HG03175 (cell line): ENCODE measurements around the gene ADARB1.

ENCODE experiments used
- ATAC-seq: cut with Tn5 transposase; IDR thresholded peaks from one replicate; pipeline ENCODE4 v1.9.1; 2021; ENCODE audit warnings: mild to moderate bottlenecking, moderate library complexity; ENCODE audit not compliant: unreplicated experiment

Gene ADARB1

DNA sequence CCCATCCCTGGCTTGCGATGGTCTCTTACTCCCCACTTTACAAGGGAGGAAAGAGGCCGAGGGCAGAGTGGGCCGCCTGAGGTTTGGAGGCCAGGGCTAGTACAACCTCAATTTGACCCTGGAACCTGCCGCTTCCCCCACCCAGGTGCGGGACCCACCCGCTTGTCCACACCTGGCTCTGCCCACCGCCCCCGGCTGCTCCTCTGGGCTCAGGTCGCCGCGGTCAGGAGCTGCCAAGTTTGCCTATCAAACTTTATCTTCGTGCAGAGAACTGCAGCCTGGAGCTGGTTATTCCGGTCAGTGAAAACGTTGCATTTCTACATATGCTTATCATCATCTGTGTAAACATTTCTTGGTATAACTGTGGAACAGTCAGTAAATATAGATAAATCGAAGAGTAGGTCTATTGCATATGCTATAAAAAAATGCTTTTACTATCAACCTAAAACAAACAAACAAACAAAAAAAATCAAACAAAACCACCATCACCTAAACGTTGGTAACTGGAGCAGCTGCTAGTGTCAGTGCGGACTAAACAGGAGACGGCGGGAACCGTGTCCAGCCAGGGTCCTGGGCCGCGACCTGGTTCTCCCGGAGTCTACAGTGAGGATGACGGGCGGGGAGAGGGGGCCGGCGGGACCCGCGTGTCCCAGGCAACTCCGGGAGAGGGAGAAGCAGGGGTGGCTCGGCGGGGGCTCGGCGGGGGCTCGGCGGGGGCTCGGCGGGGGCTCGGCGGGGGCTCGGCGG, 906 bp upstream of the ADARB1 start:
- no peak for ATAC-seq

- peak; percentile 10 for ATAC-seq
These were observed 627 bp downstream of the ADARB1 start for GRCh38 chr21:45074818-45075595.

DNA sequence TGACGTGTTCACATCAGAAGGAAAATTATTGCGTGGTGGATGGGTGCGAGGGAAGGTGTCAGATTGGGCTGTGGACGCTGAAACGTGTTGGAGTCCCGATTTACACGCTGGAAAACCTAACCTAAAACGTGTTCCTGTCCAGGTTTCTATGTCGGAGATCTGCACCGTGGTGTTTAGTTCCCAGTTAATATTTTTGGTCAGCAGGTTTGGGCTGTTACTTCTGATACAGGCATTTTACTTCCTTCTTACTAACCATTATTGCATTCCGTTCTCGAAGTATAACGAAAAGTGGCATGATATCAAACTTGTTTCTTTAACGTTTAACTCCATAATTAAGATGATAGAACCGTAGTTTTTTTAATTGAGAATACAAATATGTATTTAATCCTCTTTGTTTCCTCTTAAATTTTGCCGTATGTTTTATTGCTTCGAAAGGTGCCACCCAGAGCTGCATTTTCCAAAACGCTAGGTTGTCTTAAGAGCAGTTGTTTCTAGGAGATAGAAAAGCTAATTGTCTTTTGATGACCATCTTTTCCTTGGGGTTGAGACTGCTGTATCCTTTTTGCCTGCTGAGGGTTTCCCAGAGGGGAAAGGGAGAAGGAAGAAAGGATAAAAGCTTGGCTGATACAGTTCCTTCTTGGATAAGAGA, 1.3 kb downstream of the ADARB1 start:
- ATAC-seq, result no peak

DNA sequence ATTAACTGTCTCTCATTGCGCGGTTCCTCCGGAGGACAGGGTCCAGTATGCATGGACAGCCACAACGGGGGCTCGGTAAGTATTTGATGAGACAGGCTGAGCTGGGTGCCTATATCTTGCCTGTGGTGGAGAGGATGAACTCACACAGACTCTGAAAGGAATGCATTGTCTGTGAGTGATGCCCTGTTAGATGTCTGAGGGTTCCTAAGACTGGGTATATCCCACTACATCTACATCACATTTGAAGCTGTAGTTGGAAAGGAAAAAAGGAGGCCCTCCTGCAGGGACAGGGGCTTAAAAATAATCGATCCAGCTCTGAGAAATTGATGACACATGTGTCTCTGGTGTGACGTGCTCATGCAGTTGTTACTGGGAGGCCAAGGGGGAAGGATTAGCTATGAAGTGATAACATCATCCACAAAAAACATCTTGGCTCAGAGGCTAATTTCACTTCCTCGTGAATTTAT, 1.9 kb downstream of the ADARB1 start:
- no peak for ATAC-seq

DNA sequence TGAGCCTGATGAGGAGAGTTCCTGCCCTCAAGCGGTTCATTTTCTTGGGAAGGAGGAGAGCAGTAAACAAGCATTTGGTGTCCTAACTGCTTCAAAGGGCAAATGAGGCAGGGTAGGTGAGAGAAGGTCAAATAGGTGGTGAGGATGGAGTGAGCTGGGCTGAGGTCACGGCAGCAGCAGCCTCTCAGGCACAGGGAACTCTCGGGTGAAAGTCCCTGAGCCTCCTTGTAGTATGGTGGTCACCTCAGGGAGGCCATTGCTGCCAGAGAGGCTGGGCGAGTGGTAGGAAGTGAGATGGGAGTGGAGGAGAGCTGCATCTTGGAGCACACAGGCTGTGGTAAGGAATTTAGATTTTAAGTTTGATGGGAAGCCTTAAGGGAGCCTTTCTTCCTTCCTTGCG, 4.0 kb downstream of the ADARB1 start:
- no peak for ATAC-seq

- no peak for ATAC-seq
These were observed 4.5 kb downstream of the ADARB1 start for GRCh38 chr21:45078877-45079281.

DNA sequence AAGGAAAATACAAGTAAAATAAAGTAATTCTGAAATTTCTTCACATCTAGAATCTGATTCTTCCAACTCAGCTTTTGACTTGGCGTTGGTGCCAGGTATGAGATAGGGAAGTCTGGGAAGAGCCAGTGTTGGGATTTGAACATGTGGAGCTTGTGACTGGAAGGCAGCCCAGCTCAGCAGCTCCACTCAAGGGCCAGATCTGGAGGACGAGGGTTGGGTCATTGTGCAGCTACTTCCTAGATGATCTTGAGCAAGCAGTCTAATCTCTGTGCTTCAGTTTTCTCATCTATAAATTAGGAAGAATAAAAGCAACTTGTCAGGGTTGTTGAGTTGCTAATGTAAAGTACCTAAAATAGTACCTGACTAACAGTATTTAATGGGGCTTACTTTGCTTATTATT, 5.0 kb downstream of the ADARB1 start:
- ATAC-seq, result no peak

GRCh38 chr21:45080232-45080631, 5.9 kb downstream of the ADARB1 start:
- no peak for ATAC-seq

GRCh38 chr21:45080639-45081414, 6.4 kb downstream of the ADARB1 start:
- no peak for ATAC-seq

DNA sequence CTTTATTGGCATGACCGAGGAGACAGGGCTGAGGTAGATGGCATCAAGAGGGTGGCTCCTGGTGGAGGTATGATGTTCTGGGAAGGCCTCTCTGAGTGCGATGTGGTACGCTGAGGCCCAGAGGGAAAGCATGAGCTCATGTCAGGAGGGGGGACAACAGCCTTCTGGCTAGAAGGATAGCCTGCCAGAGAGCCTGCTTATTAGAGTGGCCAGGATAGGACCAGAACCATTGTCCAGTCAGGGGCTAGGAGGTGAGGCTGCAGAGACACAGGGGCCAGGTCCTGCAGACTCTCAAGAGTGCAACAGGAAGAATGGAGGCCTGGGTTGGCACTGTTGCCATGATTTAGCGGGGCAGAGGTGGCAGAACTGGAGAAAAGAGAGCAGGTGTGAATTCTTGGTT, 7.3 kb downstream of the ADARB1 start:
- ATAC-seq, result no peak

GRCh38 chr21:45082736-45083135, 8.4 kb downstream of the ADARB1 start:
- ATAC-seq, result no peak

- no peak for ATAC-seq
These were observed 9.7 kb downstream of the ADARB1 start for GRCh38 chr21:45084121-45084520.

GRCh38 chr21:45084881-45085536, 10.6 kb downstream of the ADARB1 start:
- no peak for ATAC-seq

DNA sequence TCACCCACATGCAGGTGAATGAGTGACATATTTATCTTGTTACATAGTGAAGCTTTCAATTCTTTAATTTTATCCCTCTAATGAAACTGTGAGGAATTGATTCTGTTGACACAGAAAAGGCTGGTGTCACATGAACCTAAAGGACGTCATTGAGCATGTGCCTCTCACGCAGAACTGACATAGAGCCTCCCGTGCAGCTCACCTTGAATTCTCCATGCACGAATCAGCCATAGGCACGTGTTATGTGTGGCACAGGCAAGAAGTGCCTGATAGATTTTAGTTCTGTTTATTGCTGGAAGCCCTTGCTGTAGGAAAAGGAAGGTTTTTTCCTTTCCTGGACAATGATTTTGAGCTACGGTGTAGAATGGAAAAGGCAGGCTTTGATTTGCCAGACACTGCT, 11.3 kb downstream of the ADARB1 start:
- ATAC-seq, result no peak

GRCh38 chr21:45086337-45086958, 12.1 kb downstream of the ADARB1 start:
- no peak for ATAC-seq

DNA sequence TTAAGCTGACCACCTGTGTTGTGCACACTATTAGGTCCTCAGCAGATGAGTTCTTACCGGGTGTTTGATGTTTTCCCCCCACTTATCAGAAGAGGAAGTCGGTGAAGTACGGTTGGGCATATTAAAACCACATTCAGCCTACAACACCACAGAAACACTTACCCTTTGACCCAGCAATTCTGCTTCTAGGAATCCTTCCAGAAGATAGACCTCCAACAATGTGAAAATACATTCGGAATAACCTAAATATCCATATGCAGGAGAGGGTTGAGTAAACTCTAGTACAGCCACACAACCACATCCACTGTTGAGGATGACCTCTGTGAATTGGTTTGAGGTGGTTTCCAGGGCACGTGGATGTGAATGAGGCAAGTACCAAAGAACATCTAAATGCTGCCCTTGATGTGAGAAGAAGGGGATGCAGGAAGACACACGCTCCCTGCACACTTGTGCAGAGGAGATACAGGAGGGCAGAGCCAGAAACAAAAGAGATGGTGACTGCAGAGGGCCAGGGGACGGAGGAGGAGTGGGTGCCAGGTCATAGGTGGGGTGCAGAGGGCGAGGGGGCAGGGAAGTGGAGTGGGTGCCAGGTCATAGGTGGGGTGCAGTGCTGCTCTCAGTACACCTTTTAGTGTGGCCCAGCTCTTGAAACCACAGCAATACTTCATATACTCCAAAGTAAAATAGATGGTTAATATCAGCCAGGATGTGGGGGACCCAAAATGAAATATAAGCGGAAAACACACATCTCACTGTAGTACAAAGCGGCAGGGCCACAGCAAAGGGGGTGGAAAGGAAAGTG, 12.8 kb downstream of the ADARB1 start:
- ATAC-seq, result no peak

GRCh38 chr21:45088116-45088515, 13.7 kb downstream of the ADARB1 start:
- no peak for ATAC-seq

DNA sequence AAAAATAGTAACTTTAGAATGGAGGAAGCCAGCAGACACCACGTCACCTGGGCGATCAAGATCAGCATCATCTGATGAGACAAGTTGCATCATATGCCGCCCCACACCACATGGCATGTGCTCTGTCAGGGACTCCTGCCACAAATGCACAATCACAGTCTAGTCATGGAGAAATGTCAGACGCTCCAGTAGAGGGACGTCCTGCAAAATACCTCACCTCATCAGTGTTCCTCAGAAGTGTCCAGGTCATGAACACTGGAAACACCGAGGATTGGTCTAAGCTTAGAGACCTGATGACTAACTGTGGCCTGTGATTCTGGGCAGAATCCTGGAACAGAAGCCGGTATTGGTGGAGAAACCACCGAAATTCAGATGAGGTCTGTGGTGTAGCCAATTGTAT, 14.3 kb downstream of the ADARB1 start:
- ATAC-seq, result no peak

DNA sequence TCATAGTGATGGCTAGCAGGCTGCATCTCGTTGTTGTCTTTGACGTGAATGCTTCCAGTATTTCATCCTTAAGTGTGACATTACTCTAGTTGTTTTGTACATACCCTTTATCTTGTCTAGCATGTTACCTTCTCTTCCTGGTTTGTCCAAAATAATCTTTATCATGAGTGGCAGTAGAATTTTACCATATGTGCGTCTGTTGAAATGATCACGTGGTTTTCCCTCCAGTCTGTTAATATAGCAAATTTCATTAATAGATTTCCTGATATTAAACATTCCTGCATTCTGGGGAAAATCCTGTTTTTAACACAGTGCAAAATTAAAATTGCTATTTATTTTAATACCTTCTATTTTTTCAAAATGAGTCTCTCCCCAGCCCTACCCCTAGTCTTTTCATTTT, 15.6 kb downstream of the ADARB1 start:
- ATAC-seq, result no peak
